GM12878 (cell line): ENCODE data around the gene STXBP2. TPM values are rescaled to one million over a fixed set of nuclear protein-coding genes. Genes with fewer than 3 reads are reported as not detected.

Experiments
- ATAC-seq: fragments of 200-7000 bp; cut with Tn5 transposase; 3 replicates; pipeline ENCODE4 v1.9.1; 2020; ENCODE audit warnings: mild to moderate bottlenecking, moderate library complexity
- BruUV-seq: library from RNA; stranded (reverse); fragments of 400-500 nt; replicated peaks from 2 replicates; lab custom pipeline; 2021; lab: Mats Ljungman, UMichigan
- CTCF ChIA-PET: fragments of 300-600 bp; sonication (Branson Sonifier 250); formaldehyde crosslinking; extraction: SDS; loops from one replicate; lab custom pipeline; 2021; ENCODE audit warnings: inconsistent platforms; lab: Yijun Ruan, JAX
- POLR2A ChIA-PET: fragments of 350-600 bp; formaldehyde crosslinking; extraction: SDS; loops from one replicate; lab custom pipeline; 2021; ENCODE audit warnings: inconsistent platforms; lab: Charles Lee
- RAD21 ChIA-PET: fragments of 300-600 bp; sonication (Branson Sonifier 250); formaldehyde crosslinking; loops from one replicate; lab custom pipeline; 2023; ENCODE audit warnings: antibody characterized with exemption; ENCODE audit not compliant: unreplicated experiment; lab: Charles Lee
- SMC1A ChIA-PET: fragments of 300-600 bp; sonication (Branson Sonifier 250); formaldehyde crosslinking; loops from one replicate; lab custom pipeline; 2023; ENCODE audit not compliant: unreplicated experiment, uncharacterized antibody; lab: Charles Lee
- DNase-seq: peaks from one replicate; pipeline ENCODE4 v3.0.0-alpha.2; 2011; ENCODE audit warnings: low read depth, low spot score
- FAIRE-seq: peaks from 3 replicates; lab custom pipeline; 2011; peaks lifted over from hg19 to GRCh38; lab: Jason Lieb, UNC
- H2AFZ ChIP-seq: 2 replicates; pipeline ENCODE4 v1.6.0; 2011; ENCODE audit warnings: low read depth, low read length, control low read depth; ENCODE audit not compliant: control insufficient read depth
- H3K27ac ChIP-seq: 2 replicates; pipeline ENCODE4 v1.5.1; 2011; ENCODE audit warnings: control low read depth; ENCODE audit not compliant: control insufficient read depth, insufficient read depth
- H3K27me3 ChIP-seq, 2 experiments: replicated peaks in 1 of 2; 2 replicates each; pipeline versions ENCODE4 v1.6.0 to v1.6.1; 2011; ENCODE audit warnings: low read length in 1 of 2; ENCODE audit not compliant: control insufficient read depth in 2 of 2, insufficient read depth in 2 of 2
- H3K36me3 ChIP-seq, 2 experiments: 2 replicates each; pipeline ENCODE4 v1.5.1; 2011; ENCODE audit warnings: low read length in 1 of 2; ENCODE audit not compliant: control insufficient read depth in 2 of 2, insufficient read depth in 2 of 2
- H3K4me1 ChIP-seq: 2 replicates; pipeline ENCODE4 v1.6.1; 2011; ENCODE audit warnings: mild to moderate bottlenecking, low read length, moderate library complexity, mixed read lengths; ENCODE audit not compliant: control insufficient read depth, insufficient read depth
- H3K4me2 ChIP-seq: 2 replicates; pipeline ENCODE4 v1.6.0; 2011; ENCODE audit warnings: control low read depth; ENCODE audit not compliant: control insufficient read depth, insufficient read depth
- H3K4me3 ChIP-seq: fragments of 200-600 bp; sonication (generic); 2 replicates; pipeline ENCODE4 v1.5.1; 2016
- H3K79me2 ChIP-seq: 2 replicates; pipeline ENCODE4 v1.6.0; 2011; ENCODE audit warnings: low read length; ENCODE audit not compliant: control insufficient read depth, insufficient read depth
- H3K9ac ChIP-seq: 2 replicates; pipeline ENCODE4 v1.8.0; 2011; ENCODE audit warnings: low read length, control low read depth, mixed read lengths; ENCODE audit not compliant: control insufficient read depth, insufficient read depth
- H3K9me3 ChIP-seq: replicated peaks from 3 replicates; pipeline ENCODE4 v1.5.1; 2011; ENCODE audit warnings: mild to moderate bottlenecking, low read length; ENCODE audit not compliant: control insufficient read depth, insufficient read depth
- H4K20me1 ChIP-seq: 2 replicates; pipeline ENCODE4 v1.6.0; 2011; ENCODE audit not compliant: control insufficient read depth, insufficient read depth
- ASH2L ChIP-seq: fragments of 300-600, 200-600 bp; sonication (generic); IDR thresholded peaks from 2 replicates; pipeline ENCODE4 v1.6.1; 2017; ENCODE audit warnings: low read depth, mild to moderate bottlenecking, borderline replicate concordance
- BHLHE40 ChIP-seq, 2 experiments: fragments of 450-650 bp in 1 of 2; IDR thresholded peaks; 2 replicates each; pipeline ENCODE4 v1.6.1; 2011 to 2017; ENCODE audit warnings: low read depth in 2 of 2, borderline replicate concordance in 1 of 2, improper control_type of control experiment in 1 of 2, low read length in 1 of 2, mild to moderate bottlenecking in 1 of 2
- EGR1 ChIP-seq, 2 experiments: IDR thresholded peaks; 1 replicate in 1 of 2; 2 replicates in 1 of 2; pipeline ENCODE4 v1.6.1; 2011 to 2012; ENCODE audit warnings: low read depth in 2 of 2, low read length in 2 of 2, borderline replicate concordance in 1 of 2, mild to moderate bottlenecking in 1 of 2, moderate library complexity in 1 of 2
- GATAD2B ChIP-seq: fragments of 450-650 bp; conservative IDR thresholded peaks from 2 replicates; pipeline ENCODE4 v1.6.1; 2017; ENCODE audit warnings: low read depth, mild to moderate bottlenecking, moderate library complexity
- LARP7 ChIP-seq: fragments of 450-650 bp; IDR thresholded peaks from 2 replicates; pipeline ENCODE4 v1.6.1; 2017; ENCODE audit warnings: mild to moderate bottlenecking
- PML ChIP-seq: IDR thresholded peaks from 2 replicates; pipeline ENCODE4 v1.6.1; 2012; ENCODE audit warnings: low read length, inconsistent platforms
- SIN3A ChIP-seq: IDR thresholded peaks from 2 replicates; pipeline ENCODE4 v1.6.1; 2012; ENCODE audit warnings: low read depth, low read length, improper control_type of control experiment
- USF2 ChIP-seq: IDR thresholded peaks from 2 replicates; pipeline ENCODE4 v1.6.1; 2011; ENCODE audit warnings: low read depth, low read length, improper control_type of control experiment, borderline replicate concordance
- WGBS: methylation state at CpG from one replicate; pipeline ENCODE4 v1.1.6; 2016; ENCODE audit warnings: low lambda C conversion rate; ENCODE audit not compliant: insufficient replicate concordance, insufficient coverage; ENCODE audit errors: missing lambda C conversion rate; 5-methylcytosine and 5-hydroxymethylcytosine counted together
- in situ Hi-C: fragments of 300-500 bp; cut with MboI; formaldehyde crosslinking; loops from 9 replicates; pipeline ENCODE4 v1.14.3; 2018; ENCODE audit warnings: mixed read lengths
- intact Hi-C: fragments of 100-400 bp; cut with micrococcal nuclease; formaldehyde crosslinking; loops from one replicate; pipeline ENCODE4 v1.14.2; 2022; ENCODE audit not compliant: unreplicated experiment
- polyA plus RNA-seq, 11 experiments: library from polyadenylated mRNA; depleted of rRNA in 4 of 11; unstranded in 6 of 11; stranded (reverse) in 5 of 11; fragments of >200 nt; fragmentation: Nextera tagmentation in 4 of 11; fragmentation: Illumina TruSeq in 1 of 11; extraction: Ambion mirVana in 4 of 11; extraction: Trizol in 1 of 11; gene quantifications; 1 replicate in 1 of 11; 2 replicates in 10 of 11; pipeline versions ENCODE4 v1.2.1 to v1.2.3, GENCODE V29; 2011 to 2016; ENCODE audit warnings: inconsistent platforms in 2 of 11, missing spikeins in 2 of 11, low read depth in 1 of 11
- total RNA-seq, 4 experiments: library from RNA; depleted of rRNA in 3 of 4; stranded (reverse); fragments of >200 nt in 3 of 4; fragmentation: Illumina TruSeq in 1 of 4; extraction: Trizol in 1 of 4; gene quantifications; 2 replicates each; pipeline versions ENCODE4 v1.2.1 to v1.2.3, GENCODE V29; 2013 to 2021

Gene STXBP2
- total and polyA plus RNA-seq, 10 of the 15 experiments (the other 5 are each of a cell fraction or from before 2014, with no cell fraction given), result 2.6 to 111 (median 61.4) TPM

DNA sequence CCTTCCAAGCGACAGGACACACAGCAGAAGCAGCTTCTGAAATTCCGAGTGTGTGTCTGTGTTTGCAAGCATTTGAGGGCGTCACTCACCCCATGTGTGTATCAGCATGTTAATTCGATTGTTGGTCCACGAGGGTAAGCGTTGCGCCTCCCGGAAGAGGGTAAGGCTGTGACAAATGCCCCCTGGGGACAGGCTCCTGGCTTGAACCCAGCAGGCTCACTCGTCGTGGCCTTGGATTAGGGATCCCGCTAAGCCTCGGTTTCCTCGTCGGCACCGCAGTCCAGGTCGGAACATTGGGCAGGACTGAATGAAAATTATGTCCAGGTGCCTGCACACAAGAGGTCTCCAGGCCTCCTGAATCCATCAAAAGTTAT is 606 bp upstream of the STXBP2 start:
- in situ Hi-C loops (no loop called here), intact Hi-C loops (no loop called here)
- H3K4me1 ChIP-seq, result peaks cover 14% of the 10 kb centered on the region
- peak overlapping the region; percentile 86 for H3K4me2 ChIP-seq
- peak overlapping the region; percentile 99 for H2AFZ ChIP-seq
- ATAC-seq (no peak), DNase-seq (no peak), FAIRE-seq (no peak)
- CTCF ChIA-PET, result no interaction called here
- no peak overlapping the region for H3K9ac ChIP-seq
- H3K27me3 ChIP-seq, result no peaks in the 10 kb centered on the region
- BruUV-seq, result TSS peak; percentile 68
- SMC1A ChIA-PET, result no interaction called here
- no peaks in the 10 kb centered on the region for H4K20me1 ChIP-seq
- RAD21 ChIA-PET, result no interaction called here
- H3K79me2 ChIP-seq, result peaks cover 18% of the 10 kb centered on the region
- 87% methylated on average over 14 of the region's 16 CpGs for WGBS
- H3K4me3 ChIP-seq, result peak overlapping the region; percentile 99; the same call in 1 of the 2 replicates
- H3K36me3 ChIP-seq, result peaks cover 0 to 7% of the 10 kb centered on the region in 2 experiments; a peak in 1 of 4 replicates
- H3K27ac ChIP-seq, result no peak overlapping the region
- POLR2A ChIA-PET, result no interaction called here
- no peaks in the 10 kb centered on the region for H3K9me3 ChIP-seq
- TF ChIP-seq LARP7, result 0 out of 2 replicates have a peak, but pooled peaks have one; percentile 40
- TF ChIP-seq ASH2L, result no peak

DNA sequence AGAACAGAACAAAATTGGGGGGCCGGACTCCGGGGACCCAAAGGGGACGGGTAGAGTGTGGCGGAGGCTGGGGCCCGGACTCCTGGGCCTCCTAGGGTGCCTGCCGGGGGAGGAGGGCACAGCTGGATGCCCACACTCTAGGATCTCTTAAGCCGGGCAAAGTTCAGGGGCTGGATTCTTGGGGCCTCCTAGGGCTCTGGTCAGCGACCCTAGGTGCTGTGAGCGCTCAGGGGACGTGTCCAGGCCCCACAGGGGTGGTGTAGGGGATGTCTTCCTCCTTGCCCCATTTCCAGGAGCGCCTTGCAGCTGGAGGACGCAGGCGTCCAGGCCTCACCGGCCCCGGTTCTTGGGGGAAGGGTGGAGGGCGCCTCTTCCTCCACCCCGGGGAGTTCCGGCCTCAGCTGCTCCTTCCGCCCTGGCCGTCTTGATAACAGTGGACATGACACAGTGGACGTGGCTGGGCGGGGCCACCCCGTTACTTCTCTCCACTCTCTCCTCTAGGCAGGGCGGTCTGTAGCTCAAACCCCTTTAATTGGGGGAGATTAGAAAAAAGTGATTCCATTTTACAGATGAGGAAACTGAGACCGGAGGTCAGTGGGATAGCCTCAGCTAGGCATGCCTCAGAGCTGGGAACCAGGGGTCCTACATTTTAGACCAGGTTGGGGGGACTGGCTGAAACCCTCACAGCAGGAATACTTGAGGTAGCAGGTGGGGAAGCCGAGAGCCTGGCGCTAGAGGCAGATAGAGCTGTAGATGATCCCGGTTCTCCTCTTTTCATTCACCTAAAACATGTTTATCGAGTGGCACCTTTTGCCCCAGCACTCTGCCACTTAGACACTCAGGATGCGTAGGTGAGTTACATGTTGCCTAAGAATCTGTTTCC is 705 bp downstream of the STXBP2 start:
- DNase-seq (no peak), FAIRE-seq (no peak), ATAC-seq (peak; percentile 65)
- whole genome bisulfite sequencing, result 31% methylated on average over 30 of the region's 30 CpGs
- POLR2A ChIA-PET, result interaction anchor here (0.5 to 1.8 kb wide), 7 partner anchors 19 to 832 kb away, joined by 3 to 6 read pairs (median 3); partner anchors contain the start of gene MAP2K7
- TF ChIP-seq GATAD2B (0 out of 2 replicates have a peak, but pooled peaks have one; percentile 14), PML (no peak), EGR1 (IDR thresholded peaks at IDR 0.05; ENCODE audit: borderline replicate concordance in 1 of 2, low read depth in 2 of 2, low read length in 2 of 2) (peak in 1 of 2 experiments; percentile 8; a peak in 1 of 3 replicates), USF2 (no peak), BHLHE40 (IDR thresholded peaks at IDR 0.05; ENCODE audit: borderline replicate concordance in 1 of 2, low read depth in 2 of 2, low read length in 1 of 2) (no peak), SIN3A (0 out of 2 replicates have a peak, but pooled peaks have one; percentile 4)
- intact Hi-C loops, result no loop called here
- peak overlapping the region; percentile 75 for H3K27ac ChIP-seq
- H3K36me3 ChIP-seq, result peaks cover 0 to 7% of the 10 kb centered on the region in 2 experiments; a peak in 1 of 4 replicates
- CTCF ChIA-PET, result interaction anchor here (0.6 to 2.2 kb wide), 6 partner anchors 8 to 270 kb away, joined by 3 to 12 read pairs (median 5); no protein-coding TSS in a partner anchor
- peaks cover 18% of the 10 kb centered on the region for H3K79me2 ChIP-seq
- H3K4me2 ChIP-seq, result peak overlapping the region; percentile 93
- in situ Hi-C loops, result no loop called here
- H4K20me1 ChIP-seq, result no peaks in the 10 kb centered on the region
- H3K27me3 ChIP-seq, result no peaks in the 10 kb centered on the region
- peak overlapping the region; percentile 97 for H3K9ac ChIP-seq
- RAD21 ChIA-PET, result interaction anchor here (0.6 to 1.6 kb wide), 7 partner anchors 68 to 292 kb away, joined by 3 to 6 read pairs (median 3); no protein-coding TSS in a partner anchor
- BruUV-seq, result TSS peak; percentile 63
- peaks cover 14% of the 10 kb centered on the region for H3K4me1 ChIP-seq
- peak overlapping the region; percentile 99 for H3K4me3 ChIP-seq
- SMC1A ChIA-PET, result interaction anchor here (0.7 to 1.4 kb wide), 5 partner anchors 8 to 270 kb away, joined by 3 to 4 read pairs (median 4); partner anchors contain the start of genes PET100 and XAB2
- H3K9me3 ChIP-seq, result no peaks in the 10 kb centered on the region
- peak overlapping the region; percentile 26; the same call in 1 of the 2 replicates for H2AFZ ChIP-seq
